HepG2 (cell line): ENCODE results near the gene AJUBA. TPM values are rescaled to one million over a fixed set of nuclear protein-coding genes. Genes with fewer than 3 reads are reported as not detected.
A peak's percentile ranks its signal among the peaks of the same experiment; 100 is the strongest.

Experiments used
- AKAP8 ChIP-seq: sonication (generic); formaldehyde crosslinking; IDR thresholded peaks from 2 replicates; pipeline ENCODE4 v1.5.1; 2020; ENCODE audit warnings: mild to moderate bottlenecking, missing genetic modification reagents
- ARNT2 ChIP-seq: sonication (generic); formaldehyde crosslinking; IDR thresholded peaks from 2 replicates; pipeline ENCODE4 v1.8.0; 2022; ENCODE audit warnings: mild to moderate bottlenecking, low read depth, missing genetic modification reagents, moderate library complexity
- CBFB ChIP-seq: sonication (generic); formaldehyde crosslinking; IDR thresholded peaks from 2 replicates; pipeline ENCODE4 v1.4.0; 2020; ENCODE audit warnings: missing genetic modification reagents
- ELF1 ChIP-seq: sonication (generic); formaldehyde crosslinking; IDR thresholded peaks from 2 replicates; pipeline ENCODE4 v1.4.0; 2020; ENCODE audit warnings: missing genetic modification reagents
- EZH2 ChIP-seq: conservative IDR thresholded peaks from 2 replicates; pipeline ENCODE4 v1.6.1; 2012; ENCODE audit warnings: mild to moderate bottlenecking, low read depth, low read length, moderate library complexity
- KDM4B ChIP-seq: sonication (generic); formaldehyde crosslinking; IDR thresholded peaks from 2 replicates; pipeline ENCODE4 v1.4.0; 2020; ENCODE audit warnings: missing genetic modification reagents
- MYC ChIP-seq: sonication (generic); formaldehyde crosslinking; IDR thresholded peaks from 2 replicates; pipeline ENCODE4 v1.9.0; 2021; ENCODE audit warnings: missing genetic modification reagents, borderline replicate concordance
- NBN ChIP-seq: fragments of 450-650 bp; conservative IDR thresholded peaks from 2 replicates; pipeline ENCODE4 v1.6.1; 2017
- PHF8 ChIP-seq: sonication (generic); formaldehyde crosslinking; IDR thresholded peaks from 2 replicates; pipeline ENCODE4 v1.5.0; 2020; ENCODE audit warnings: missing genetic modification reagents
- RXRA ChIP-seq: sonication (generic); formaldehyde crosslinking; IDR thresholded peaks from 2 replicates; pipeline ENCODE4 v1.5.1; 2020; ENCODE audit warnings: missing genetic modification reagents
- SIX4 ChIP-seq: sonication (generic); formaldehyde crosslinking; IDR thresholded peaks from 2 replicates; pipeline ENCODE4 v1.4.0; 2020; ENCODE audit warnings: missing genetic modification reagents
- ZNF264 ChIP-seq: sonication (generic); formaldehyde crosslinking; IDR thresholded peaks from 2 replicates; pipeline ENCODE4 v1.4.0; 2020; ENCODE audit warnings: missing genetic modification reagents
- ZNF33A ChIP-seq: sonication (generic); formaldehyde crosslinking; IDR thresholded peaks from 2 replicates; pipeline ENCODE4 v1.5.1; 2020; ENCODE audit warnings: missing genetic modification reagents, mild to moderate bottlenecking, moderate library complexity, borderline replicate concordance
- ZNF7 ChIP-seq: IDR thresholded peaks from 2 replicates; pipeline ENCODE4 v1.6.1; 2016; ENCODE audit warnings: missing biosample characterization, missing genetic modification reagents
- ZNF777 ChIP-seq: sonication (generic); formaldehyde crosslinking; IDR thresholded peaks from 2 replicates; pipeline ENCODE4 v1.4.0; 2020; ENCODE audit warnings: missing genetic modification reagents
- ZNF792 ChIP-seq: IDR thresholded peaks from 2 replicates; pipeline ENCODE4 v1.6.1; 2016
- ZZZ3 ChIP-seq: sonication (generic); formaldehyde crosslinking; IDR thresholded peaks from 2 replicates; pipeline ENCODE4 v1.4.0; 2020; ENCODE audit warnings: missing genetic modification reagents, mild to moderate bottlenecking, borderline replicate concordance
- polyA plus RNA-seq, 8 experiments: library from polyadenylated mRNA; depleted of rRNA in 3 of 8; stranded (reverse) in 7 of 8; unstranded in 1 of 8; fragments of >200 nt; fragmentation: Illumina TruSeq in 4 of 8; extraction: Trizol in 4 of 8; gene quantifications; 2 replicates each; pipeline versions ENCODE4 v1.2.1 to v1.2.3, GENCODE V29; 2011 to 2016; ENCODE audit warnings: low read depth in 4 of 8, missing spikeins in 1 of 8, mixed read lengths in 1 of 8; ENCODE audit not compliant: insufficient read depth in 1 of 8
- total RNA-seq, 5 experiments: library from RNA; depleted of rRNA; stranded (reverse); fragments of >200 nt; fragmentation: Illumina TruSeq; extraction: Trizol; gene quantifications; 2 replicates each; pipeline ENCODE4 v1.2.3, GENCODE V29; 2016; ENCODE audit warnings: low read depth in 1 of 5
- TF ChIP-seq, protein P1 (sequence below): IDR thresholded peaks from 2 replicates; pipeline ENCODE4 v1.6.1; 2016; ENCODE audit warnings: control low read depth
- TF ChIP-seq, protein P2 (sequence below): IDR thresholded peaks from 2 replicates; pipeline ENCODE4 v1.6.1; 2012; ENCODE audit warnings: low read depth, low read length, improper control_type of control experiment
- TF ChIP-seq, protein P3 (sequence below): IDR thresholded peaks from 2 replicates; pipeline ENCODE4 v1.6.1; 2018; ENCODE audit warnings: missing genetic modification reagents
- TF ChIP-seq, protein P4 (sequence below): sonication (generic); formaldehyde crosslinking; IDR thresholded peaks from 2 replicates; pipeline ENCODE4 v1.4.0; 2020; ENCODE audit warnings: missing genetic modification reagents, borderline replicate concordance
- TF ChIP-seq, protein P5 (sequence below): sonication (generic); formaldehyde crosslinking; IDR thresholded peaks from 2 replicates; pipeline ENCODE4 v1.5.0; 2020; ENCODE audit warnings: mild to moderate bottlenecking, missing genetic modification reagents

The AJUBA gene
- total and polyA plus RNA-seq, 2 of the 13 experiments (the other 11 are each of a cell fraction or from before 2014, with no cell fraction given): 157 to 241 TPM

DNA sequence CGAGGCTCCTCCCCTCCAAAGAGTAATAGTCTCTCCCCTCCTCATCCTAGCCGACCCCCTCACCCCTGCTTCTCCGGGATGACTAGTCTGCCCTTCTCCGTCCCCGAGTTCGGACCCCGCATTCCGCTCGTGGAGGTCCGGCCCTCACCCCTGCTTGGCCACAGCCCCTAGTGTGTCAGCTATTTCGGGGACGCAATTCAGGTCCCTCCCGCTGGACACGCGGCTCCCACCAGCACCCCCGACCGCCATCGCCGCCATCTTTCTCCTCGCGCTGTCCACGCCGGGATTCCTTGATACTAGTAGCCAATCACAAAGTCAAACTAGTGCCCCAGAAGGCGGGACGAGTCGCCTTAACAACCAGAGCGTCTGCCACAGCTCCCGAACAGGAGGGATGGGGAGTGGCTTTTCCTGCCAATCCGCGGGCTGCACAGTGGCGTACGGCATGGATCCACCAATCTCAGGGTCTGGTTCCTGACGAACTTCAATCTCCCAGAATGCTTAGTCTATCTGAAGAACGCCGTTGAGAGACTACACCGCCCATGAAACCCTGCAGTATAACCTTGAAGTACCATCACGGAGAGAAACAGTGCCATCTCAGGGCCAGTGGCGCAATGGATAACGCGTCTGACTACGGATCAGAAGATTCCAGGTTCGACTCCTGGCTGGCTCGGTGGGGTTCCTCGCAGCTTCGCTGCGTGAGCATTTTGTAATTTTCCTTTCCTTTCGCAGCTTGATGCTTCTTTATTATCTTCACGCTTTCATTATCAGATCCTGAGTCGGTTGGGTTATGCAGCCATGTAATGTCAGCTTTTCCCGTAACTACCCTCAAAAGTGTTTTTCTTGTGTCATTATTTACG lies 53.0 kb downstream of the AJUBA start, which contains the start of gene PRMT5 (continued):
- TF ChIP-seq MYC (CRISPR knock-in tag) (peak; percentile 100), NBN (no peak), AKAP8 (CRISPR knock-in tag) (peak; percentile 79; the same call in 1 of the 2 replicates), ELF1 (peak; percentile 72), CBFB (peak; percentile 96), ZNF792 (CRISPR knock-in tag) (peak; percentile 99), PHF8 (CRISPR knock-in tag) (peak; percentile 99), ZNF7 (CRISPR knock-in tag) (peak; percentile 48; the same call in 1 of the 2 replicates), SIX4 (CRISPR knock-in tag) (peak; percentile 91), ZNF33A (CRISPR knock-in tag) (no peak), ZZZ3 (CRISPR knock-in tag) (peak; percentile 66), EZH2 (no peak), KDM4B (CRISPR knock-in tag) (peak; percentile 98), ARNT2 (peak; percentile 99), ZNF264 (peak; percentile 96), RXRA (CRISPR knock-in tag) (peak; percentile 78), ZNF777 (CRISPR knock-in tag) (peak; percentile 72)
- TF ChIP-seq, protein P1, sequence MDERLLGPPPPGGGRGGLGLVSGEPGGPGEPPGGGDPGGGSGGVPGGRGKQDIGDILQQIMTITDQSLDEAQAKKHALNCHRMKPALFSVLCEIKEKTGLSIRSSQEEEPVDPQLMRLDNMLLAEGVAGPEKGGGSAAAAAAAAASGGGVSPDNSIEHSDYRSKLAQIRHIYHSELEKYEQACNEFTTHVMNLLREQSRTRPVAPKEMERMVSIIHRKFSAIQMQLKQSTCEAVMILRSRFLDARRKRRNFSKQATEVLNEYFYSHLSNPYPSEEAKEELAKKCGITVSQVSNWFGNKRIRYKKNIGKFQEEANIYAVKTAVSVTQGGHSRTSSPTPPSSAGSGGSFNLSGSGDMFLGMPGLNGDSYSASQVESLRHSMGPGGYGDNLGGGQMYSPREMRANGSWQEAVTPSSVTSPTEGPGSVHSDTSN: no peak; the same call in 1 of the 2 replicates
- TF ChIP-seq, protein P2, sequence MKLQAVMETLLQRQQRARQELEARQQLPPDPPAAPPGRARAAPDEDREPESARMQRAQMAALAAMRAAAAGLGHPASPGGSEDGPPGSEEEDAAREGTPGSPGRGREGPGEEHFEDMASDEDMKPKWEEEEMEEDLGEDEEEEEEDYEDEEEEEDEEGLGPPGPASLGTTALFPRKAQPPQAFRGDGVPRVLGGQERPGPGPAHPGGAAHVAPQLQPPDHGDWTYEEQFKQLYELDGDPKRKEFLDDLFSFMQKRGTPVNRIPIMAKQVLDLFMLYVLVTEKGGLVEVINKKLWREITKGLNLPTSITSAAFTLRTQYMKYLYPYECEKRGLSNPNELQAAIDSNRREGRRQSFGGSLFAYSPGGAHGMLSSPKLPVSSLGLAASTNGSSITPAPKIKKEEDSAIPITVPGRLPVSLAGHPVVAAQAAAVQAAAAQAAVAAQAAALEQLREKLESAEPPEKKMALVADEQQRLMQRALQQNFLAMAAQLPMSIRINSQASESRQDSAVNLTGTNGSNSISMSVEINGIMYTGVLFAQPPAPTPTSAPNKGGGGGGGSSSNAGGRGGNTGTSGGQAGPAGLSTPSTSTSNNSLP: peak; percentile 98
- TF ChIP-seq, protein P3, sequence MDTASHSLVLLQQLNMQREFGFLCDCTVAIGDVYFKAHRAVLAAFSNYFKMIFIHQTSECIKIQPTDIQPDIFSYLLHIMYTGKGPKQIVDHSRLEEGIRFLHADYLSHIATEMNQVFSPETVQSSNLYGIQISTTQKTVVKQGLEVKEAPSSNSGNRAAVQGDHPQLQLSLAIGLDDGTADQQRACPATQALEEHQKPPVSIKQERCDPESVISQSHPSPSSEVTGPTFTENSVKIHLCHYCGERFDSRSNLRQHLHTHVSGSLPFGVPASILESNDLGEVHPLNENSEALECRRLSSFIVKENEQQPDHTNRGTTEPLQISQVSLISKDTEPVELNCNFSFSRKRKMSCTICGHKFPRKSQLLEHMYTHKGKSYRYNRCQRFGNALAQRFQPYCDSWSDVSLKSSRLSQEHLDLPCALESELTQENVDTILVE: peak; percentile 99
- TF ChIP-seq, protein P4, sequence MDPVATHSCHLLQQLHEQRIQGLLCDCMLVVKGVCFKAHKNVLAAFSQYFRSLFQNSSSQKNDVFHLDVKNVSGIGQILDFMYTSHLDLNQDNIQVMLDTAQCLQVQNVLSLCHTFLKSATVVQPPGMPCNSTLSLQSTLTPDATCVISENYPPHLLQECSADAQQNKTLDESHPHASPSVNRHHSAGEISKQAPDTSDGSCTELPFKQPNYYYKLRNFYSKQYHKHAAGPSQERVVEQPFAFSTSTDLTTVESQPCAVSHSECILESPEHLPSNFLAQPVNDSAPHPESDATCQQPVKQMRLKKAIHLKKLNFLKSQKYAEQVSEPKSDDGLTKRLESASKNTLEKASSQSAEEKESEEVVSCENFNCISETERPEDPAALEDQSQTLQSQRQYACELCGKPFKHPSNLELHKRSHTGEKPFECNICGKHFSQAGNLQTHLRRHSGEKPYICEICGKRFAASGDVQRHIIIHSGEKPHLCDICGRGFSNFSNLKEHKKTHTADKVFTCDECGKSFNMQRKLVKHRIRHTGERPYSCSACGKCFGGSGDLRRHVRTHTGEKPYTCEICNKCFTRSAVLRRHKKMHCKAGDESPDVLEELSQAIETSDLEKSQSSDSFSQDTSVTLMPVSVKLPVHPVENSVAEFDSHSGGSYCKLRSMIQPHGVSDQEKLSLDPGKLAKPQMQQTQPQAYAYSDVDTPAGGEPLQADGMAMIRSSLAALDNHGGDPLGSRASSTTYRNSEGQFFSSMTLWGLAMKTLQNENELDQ: peak; percentile 95
- TF ChIP-seq, protein P5, sequence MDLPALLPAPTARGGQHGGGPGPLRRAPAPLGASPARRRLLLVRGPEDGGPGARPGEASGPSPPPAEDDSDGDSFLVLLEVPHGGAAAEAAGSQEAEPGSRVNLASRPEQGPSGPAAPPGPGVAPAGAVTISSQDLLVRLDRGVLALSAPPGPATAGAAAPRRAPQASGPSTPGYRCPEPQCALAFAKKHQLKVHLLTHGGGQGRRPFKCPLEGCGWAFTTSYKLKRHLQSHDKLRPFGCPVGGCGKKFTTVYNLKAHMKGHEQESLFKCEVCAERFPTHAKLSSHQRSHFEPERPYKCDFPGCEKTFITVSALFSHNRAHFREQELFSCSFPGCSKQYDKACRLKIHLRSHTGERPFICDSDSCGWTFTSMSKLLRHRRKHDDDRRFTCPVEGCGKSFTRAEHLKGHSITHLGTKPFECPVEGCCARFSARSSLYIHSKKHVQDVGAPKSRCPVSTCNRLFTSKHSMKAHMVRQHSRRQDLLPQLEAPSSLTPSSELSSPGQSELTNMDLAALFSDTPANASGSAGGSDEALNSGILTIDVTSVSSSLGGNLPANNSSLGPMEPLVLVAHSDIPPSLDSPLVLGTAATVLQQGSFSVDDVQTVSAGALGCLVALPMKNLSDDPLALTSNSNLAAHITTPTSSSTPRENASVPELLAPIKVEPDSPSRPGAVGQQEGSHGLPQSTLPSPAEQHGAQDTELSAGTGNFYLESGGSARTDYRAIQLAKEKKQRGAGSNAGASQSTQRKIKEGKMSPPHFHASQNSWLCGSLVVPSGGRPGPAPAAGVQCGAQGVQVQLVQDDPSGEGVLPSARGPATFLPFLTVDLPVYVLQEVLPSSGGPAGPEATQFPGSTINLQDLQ (CRISPR knock-in tag): no peak
